ENCODE measurements around the gene GASK1A.
"Not testable (repeated sequence)": the region's sequence is repeated elsewhere in the genome, so short reads cannot be mapped to it uniquely, and the experiment has no call there.

GASK1A gene

GRCh38 chr3:42979044-42979972 lies at the start of gene GASK1A:
Gene GASK1A, plus strand, starts transcription at chr3:42979311. Its CDS starts 332 bp downstream, at chr3:42979643.
- DNase-seq, result peak; percentile 82

GRCh38 chr3:42934111-42934510 lies 45.0 kb upstream of the GASK1A start:
- no peak for DNase-seq

- no peak for DNase-seq
These were observed 44.2 kb upstream of the GASK1A start for GRCh38 chr3:42934910-42935309.

GRCh38 chr3:42935472-42935871 lies 43.6 kb upstream of the GASK1A start:
- no peak for DNase-seq

GRCh38 chr3:42936157-42936981 lies 42.7 kb upstream of the GASK1A start:
- peak; percentile 81 for DNase-seq

GRCh38 chr3:42937334-42937733 lies 41.8 kb upstream of the GASK1A start:
- DNase-seq, result no peak

- DNase-seq, result no peak
These were observed 36.4 kb upstream of the GASK1A start for GRCh38 chr3:42942693-42943092.

GRCh38 chr3:42946050-42946449 lies 33.1 kb upstream of the GASK1A start:
- no peak for DNase-seq

- DNase-seq, result no peak
These were observed 21.5 kb upstream of the GASK1A start for GRCh38 chr3:42957573-42957972.

- DNase-seq, result no peak
These were observed 18.8 kb upstream of the GASK1A start for GRCh38 chr3:42960282-42960681.

GRCh38 chr3:42960786-42961185 lies 18.3 kb upstream of the GASK1A start:
- no peak for DNase-seq

GRCh38 chr3:42961633-42962032 lies 17.5 kb upstream of the GASK1A start:
- peak; percentile 58 for DNase-seq

GRCh38 chr3:42963269-42963668 lies 15.8 kb upstream of the GASK1A start:
- no peak for DNase-seq

GRCh38 chr3:42964266-42964665 lies 14.8 kb upstream of the GASK1A start:
- no peak for DNase-seq

- DNase-seq, result no peak
These were observed 8.6 kb upstream of the GASK1A start for GRCh38 chr3:42970557-42970956.

GRCh38 chr3:42970976-42971772 lies 7.9 kb upstream of the GASK1A start:
- no peak for DNase-seq

GRCh38 chr3:42974906-42975305 lies 4.2 kb upstream of the GASK1A start:
- not testable (repeated sequence) for DNase-seq

- no peak for DNase-seq
These were observed 3.7 kb upstream of the GASK1A start for GRCh38 chr3:42975456-42975855.

GRCh38 chr3:42975955-42976354 lies 3.2 kb upstream of the GASK1A start:
- DNase-seq, result no peak

GRCh38 chr3:42980209-42980608 lies 1.1 kb downstream of the GASK1A start:
- no peak for DNase-seq

- no peak for DNase-seq
These were observed 1.8 kb downstream of the GASK1A start for GRCh38 chr3:42980909-42981308.

- no peak for DNase-seq
These were observed 3.7 kb downstream of the GASK1A start for GRCh38 chr3:42982645-42983412.
